ENCODE results near the gene GRP.

The GRP gene

GRCh38 chr18:59268127-59268720 lies 48.3 kb downstream of the GRP start:
- no peak for DNase-seq (ENCODE audit: low spot score)

- DNase-seq (ENCODE audit: low spot score) = no peak
Observed at GRCh38 chr18:59268721-59269562, 49.0 kb downstream of the GRP start.

DNA sequence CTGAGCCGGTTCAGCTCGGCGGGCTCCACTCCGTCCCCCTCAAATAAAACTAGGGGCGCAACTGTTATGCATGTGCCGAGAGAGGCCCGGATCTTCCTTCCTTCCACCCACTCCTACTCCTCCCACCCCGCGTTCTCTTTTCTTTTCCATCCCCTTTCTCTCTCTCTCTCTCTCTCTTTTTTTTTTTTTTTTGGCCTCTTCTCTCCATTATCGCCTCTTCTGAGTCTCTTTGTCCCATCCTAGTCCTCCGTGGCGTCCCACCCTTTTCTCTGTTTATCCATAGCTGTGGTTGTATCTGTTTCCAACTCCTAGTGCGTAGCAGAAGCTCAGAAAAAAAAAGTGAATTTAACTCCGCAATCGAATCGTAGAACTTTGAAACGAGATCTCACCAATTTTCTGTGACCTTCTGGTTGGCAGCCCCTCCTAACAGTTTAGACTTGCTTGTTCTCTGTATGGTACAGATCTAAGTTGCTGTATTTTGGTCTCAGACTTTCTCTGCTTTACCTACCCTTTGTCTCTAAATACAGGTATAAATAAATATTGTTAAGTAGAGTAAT lies 49.7 kb downstream of the GRP start:
- DNase-seq (ENCODE audit: low spot score) = no peak

DNA sequence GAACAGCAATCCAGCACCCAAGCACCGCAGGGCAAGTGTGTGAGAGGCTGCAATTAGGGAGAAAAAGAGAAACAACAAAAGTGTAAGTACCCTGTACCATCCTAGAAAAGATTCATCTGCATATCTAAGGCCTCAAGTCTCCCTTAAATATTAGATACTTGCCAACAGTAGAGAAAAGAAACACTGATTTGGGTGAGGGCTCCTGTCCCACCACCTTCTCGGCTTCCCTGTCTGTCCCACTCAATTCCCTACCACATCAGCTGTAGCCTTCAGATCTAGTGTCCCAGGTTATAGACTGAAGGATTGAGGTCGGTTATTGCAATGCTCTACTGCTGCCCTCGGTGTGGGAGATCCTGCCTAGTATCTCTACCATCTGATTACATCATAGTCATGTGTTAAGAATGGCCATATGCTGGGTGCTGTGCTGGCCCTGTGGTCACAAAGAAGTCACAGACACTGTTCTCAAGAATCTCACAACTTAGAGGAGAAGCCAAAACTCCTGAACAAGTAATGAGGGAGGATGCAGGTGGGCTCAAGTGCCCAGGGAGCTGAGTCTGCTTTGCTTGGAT lies 50.8 kb downstream of the GRP start:
- no peak for DNase-seq (ENCODE audit: low spot score)

DNA sequence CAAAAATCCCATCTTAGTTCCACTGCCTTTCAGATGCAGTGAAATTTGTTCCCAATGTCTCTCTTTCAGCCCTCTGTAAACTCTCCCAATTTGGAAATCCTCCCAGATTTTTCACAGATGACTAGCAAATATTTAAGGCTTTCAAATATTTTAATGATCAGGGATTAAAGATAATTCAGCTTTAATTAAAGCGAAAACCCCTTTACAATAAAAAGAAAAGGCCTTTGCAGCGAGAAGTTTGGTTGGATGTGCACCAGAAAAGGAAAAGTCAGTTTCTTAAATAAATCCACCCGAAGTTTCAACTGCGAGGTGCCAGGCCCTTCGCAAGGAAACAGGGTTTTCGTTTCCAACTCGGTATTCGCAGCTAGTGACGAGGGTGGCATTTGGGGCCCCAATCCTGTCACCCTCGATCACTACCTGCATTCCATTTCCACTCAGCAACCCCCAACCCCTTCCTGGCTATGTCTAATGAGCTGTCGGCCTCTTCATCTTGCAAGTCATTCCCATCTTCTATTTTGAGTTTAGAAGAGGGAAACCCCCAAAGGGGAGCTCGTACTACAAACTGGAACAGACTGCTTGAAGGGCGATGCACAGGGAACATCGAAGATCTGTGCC lies 51.8 kb downstream of the GRP start:
- no peak for DNase-seq (ENCODE audit: low spot score)

DNA sequence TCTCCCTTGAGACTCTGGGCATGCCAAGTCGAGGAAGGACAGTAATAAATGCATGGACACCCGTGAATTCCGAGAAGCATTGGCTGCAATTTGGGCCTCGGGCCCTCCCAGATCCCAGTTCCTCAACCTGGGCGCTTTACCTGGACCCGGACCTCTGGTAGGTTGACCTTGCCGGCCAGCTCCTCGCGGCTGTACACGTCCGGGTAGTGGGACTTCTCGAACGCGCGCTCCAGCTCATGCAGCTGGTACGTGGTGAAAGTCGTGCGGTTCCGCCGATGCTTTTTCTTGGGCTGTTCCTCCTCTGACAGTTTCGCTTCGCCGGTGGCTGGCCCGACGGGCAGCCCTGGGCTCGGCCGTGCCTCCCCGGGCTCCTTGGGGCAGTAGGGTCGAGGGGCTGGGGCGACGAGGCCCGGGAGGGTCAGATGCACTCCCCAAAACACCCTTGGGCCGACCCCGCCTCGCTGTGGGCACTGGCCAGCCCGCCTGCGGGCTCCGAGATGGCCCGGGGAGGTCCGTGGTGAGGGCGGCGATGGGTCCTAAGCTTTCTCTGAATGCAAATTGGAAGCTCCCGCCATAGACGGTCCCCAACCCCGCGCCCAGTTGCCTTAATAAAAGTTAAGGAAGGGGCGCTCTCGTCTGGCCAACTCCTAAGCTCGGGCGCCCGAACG lies 52.4 kb downstream of the GRP start:
- no peak for DNase-seq (ENCODE audit: low spot score)

GRCh38 chr18:59272891-59273758 lies 53.2 kb downstream of the GRP start, which contains the start of gene RAX:
TSS of gene RAX (minus strand) at chr18:59273454. CDS start at chr18:59273206, 248 bp downstream.
- DNase-seq (ENCODE audit: low spot score) = no peak

DNA sequence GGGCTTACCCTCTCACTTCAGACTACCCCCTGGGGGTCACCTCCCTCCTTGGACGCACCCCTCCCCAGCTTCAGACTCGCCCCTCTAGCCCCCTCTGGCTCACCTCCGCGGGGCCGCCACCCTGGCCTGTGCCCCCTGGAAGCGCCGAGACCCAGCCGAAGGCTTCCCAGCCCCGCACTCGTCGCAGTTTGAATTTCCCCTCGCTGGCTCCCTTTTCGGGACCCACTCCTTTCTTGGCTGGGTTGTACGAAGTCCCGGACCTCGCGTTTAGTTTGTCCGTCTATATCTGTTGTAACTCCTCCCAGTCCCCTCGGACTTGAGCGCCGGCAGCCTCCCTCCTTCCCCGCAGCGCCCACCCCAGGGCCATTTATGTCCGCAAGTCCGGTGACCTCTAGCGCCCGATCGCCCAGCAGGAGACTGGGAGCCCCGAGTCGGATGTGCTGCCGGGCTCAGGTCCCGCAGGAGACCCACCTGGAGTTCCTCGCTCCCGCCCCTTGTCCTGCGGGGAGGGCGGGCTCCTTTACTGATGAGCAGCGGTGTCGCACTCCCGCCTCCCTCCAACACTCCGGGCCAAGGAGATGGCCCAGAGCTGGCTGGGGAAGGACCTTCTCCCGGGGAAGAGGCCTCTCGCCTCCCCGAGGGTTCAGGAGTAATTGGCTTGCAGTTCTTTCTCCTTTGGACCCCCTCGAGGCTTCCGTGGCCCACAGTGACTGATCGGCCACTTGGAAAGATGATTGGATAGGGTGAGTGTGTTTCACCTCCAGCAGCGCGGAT lies 54.0 kb downstream of the GRP start:
- no peak for DNase-seq (ENCODE audit: low spot score)

DNA sequence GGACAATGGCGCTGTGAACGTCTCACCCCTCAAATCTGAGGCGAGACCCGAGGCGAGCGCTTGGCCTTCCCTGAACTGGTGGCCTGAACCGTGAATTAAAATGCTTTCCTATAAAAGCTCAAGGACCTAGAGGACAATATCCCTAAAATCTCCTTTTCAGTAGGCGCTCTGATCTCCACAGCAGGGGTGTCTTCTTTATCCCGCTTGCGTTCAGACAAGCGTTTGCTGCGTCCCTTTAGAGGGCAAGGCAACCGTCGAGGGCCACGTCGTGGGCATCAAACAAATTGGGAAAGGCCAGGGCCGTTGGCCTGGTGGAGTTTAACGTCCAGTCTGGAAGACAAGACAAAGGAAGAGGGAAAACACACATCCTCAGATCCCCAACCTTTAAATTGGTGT lies 54.6 kb downstream of the GRP start:
- no peak for DNase-seq (ENCODE audit: low spot score)

DNA sequence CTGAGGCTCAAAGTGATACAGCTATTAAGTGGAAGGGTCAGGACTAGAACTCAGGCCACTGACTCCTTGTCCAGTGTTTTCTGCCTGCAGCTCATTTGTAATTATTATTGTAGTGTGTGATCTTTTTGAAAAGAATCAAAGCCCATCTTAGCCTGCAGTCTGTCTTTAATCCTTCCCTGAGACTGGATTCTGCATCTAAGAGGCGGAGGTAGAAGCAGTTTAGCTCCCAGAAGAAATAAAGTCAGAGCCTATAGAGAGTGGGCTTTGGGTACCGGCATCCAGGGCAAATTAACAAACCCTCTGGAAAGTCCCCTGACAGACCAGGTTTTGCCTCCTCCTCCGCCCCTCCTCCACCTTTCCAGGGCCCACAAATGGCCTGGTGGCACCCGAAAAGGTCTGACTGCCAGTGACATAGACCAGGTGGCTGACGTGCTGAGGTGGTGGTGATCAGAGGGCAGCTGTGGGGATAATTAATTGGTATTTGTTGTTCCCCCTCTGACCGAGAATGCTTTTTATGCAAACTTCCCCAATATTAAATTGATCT lies 55.5 kb downstream of the GRP start:
- no peak for DNase-seq (ENCODE audit: low spot score)

GRCh38 chr18:59276047-59276446 lies 56.1 kb downstream of the GRP start:
- DNase-seq (ENCODE audit: low spot score) = no peak

DNA sequence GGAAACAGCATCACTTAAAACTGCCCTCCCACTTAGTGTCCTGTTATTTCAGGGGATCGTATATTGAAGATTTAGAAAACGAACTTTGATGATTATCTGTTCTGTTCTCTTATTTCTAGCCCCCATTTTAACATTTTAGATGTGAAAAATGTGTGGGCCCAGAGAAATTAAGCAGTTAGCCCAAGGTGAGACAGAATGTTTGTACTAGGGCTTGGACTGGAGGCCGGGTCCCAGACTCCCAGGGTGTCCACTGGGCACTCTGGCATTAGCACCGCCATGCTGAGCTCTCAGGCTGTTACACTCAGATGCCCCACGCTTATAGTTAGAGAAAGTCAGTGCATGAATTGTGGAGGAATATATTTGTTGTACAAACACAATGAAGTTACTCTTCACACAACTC lies 58.8 kb downstream of the GRP start:
- no peak for DNase-seq (ENCODE audit: low spot score)

DNA sequence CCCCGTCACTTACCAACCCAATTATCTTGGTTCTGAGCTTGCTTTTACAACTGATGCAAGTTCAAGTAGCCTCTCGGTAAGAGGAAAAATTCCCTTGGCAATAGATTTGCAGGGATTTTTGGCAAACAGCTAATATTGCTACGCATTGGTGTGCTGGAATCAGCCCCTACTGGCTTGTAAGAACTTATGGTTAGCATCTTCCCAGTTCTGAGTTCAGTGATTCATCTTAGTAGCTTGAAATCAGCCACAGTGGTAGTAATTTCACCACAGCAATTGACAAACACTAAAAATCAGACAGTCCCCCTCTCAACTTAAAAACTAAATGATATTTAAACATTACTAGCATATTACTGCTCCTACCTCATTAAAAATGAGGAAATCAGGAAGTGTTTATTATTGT lies 59.2 kb downstream of the GRP start:
- no peak for DNase-seq (ENCODE audit: low spot score)

DNA sequence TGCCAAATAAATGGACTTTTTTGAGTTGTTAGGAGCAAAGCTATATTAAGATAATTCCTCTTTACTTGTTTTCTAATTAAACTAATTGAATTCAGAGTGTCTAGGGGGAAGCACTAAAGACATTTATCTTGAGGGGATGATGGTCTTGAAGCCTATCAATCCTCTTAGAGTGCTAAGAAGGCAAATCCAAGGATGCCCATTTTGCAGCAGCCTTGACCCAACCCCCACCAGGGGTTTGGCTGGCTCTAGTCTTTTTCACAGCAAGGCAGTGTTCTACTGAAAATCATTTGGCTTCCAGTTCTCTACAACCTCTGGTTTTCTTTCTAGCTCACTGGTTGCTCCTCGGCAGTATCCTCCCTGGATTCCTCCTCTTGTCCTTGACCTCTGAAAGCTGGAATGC lies 59.8 kb downstream of the GRP start:
- DNase-seq (ENCODE audit: low spot score) = no peak
